ENCODE measurements around the gene AGBL4. TPM values are rescaled to one million over a fixed set of nuclear protein-coding genes. Genes with fewer than 3 reads are reported as not detected.

The AGBL4 gene
- total RNA-seq, 1 donor from 2014 or later, result under 0.01 TPM

GRCh38 chr1:49622877-49623276 lies 400.9 kb downstream of the AGBL4 start:
- H3K36me3 ChIP-seq (ENCODE audit: control insufficient read depth in 3 of 3, insufficient read depth in 3 of 3, low read length in 3 of 3), result no peaks in the 10 kb centered on the region
- H3K27ac ChIP-seq (ENCODE audit: low read depth, low read length), result no peak overlapping the region
- H3K4me1 ChIP-seq (ENCODE audit: control insufficient read depth in 3 of 3, insufficient read depth in 3 of 3, low read length in 3 of 3), result no peaks in the 10 kb centered on the region
- no peaks in the 10 kb centered on the region for H3K9me3 ChIP-seq (ENCODE audit: control insufficient read depth in 3 of 3, low read length in 3 of 3)
- no peak overlapping the region for H3K4me3 ChIP-seq (ENCODE audit: low read length in 3 of 3)
- H3K9ac ChIP-seq (ENCODE audit: low read depth in 1 of 3, low read length in 3 of 3), result no peak overlapping the region
- H3K27me3 ChIP-seq (ENCODE audit: control insufficient read depth in 3 of 3, insufficient read depth in 3 of 3, low read length in 3 of 3), result no peaks in the 10 kb centered on the region

GRCh38 chr1:49606082-49606481 lies 417.7 kb downstream of the AGBL4 start:
- Histone ChIP-seq H3K27me3 (ENCODE audit: control insufficient read depth in 3 of 3, insufficient read depth in 3 of 3, low read length in 3 of 3) (no peaks in the 10 kb centered on the region), H3K9ac (ENCODE audit: low read depth in 1 of 3, low read length in 3 of 3) (no peak overlapping the region), H3K9me3 (ENCODE audit: control insufficient read depth in 3 of 3, low read length in 3 of 3) (no peaks in the 10 kb centered on the region), H3K27ac (ENCODE audit: low read depth, low read length) (no peak overlapping the region), H3K4me3 (ENCODE audit: low read length in 3 of 3) (no peak overlapping the region), H3K36me3 (ENCODE audit: control insufficient read depth in 3 of 3, insufficient read depth in 3 of 3, low read length in 3 of 3) (no peaks in the 10 kb centered on the region), H3K4me1 (ENCODE audit: control insufficient read depth in 3 of 3, insufficient read depth in 3 of 3, low read length in 3 of 3) (no peaks in the 10 kb centered on the region)

GRCh38 chr1:49597436-49597835 lies 426.3 kb downstream of the AGBL4 start:
- no peaks in the 10 kb centered on the region for H3K27me3 ChIP-seq (ENCODE audit: control insufficient read depth in 3 of 3, insufficient read depth in 3 of 3, low read length in 3 of 3)
- H3K4me3 ChIP-seq (ENCODE audit: low read length in 3 of 3), result no peak overlapping the region
- H3K9me3 ChIP-seq (ENCODE audit: control insufficient read depth in 3 of 3, low read length in 3 of 3), result no peaks in the 10 kb centered on the region
- no peak overlapping the region for H3K9ac ChIP-seq (ENCODE audit: low read depth in 1 of 3, low read length in 3 of 3)
- no peaks in the 10 kb centered on the region for H3K36me3 ChIP-seq (ENCODE audit: control insufficient read depth in 3 of 3, insufficient read depth in 3 of 3, low read length in 3 of 3)
- no peaks in the 10 kb centered on the region for H3K4me1 ChIP-seq (ENCODE audit: control insufficient read depth in 3 of 3, insufficient read depth in 3 of 3, low read length in 3 of 3)
- H3K27ac ChIP-seq (ENCODE audit: low read depth, low read length), result no peak overlapping the region

GRCh38 chr1:49576327-49576901 lies 447.3 kb downstream of the AGBL4 start:
- Histone ChIP-seq H3K27me3 (ENCODE audit: control insufficient read depth in 3 of 3, insufficient read depth in 3 of 3, low read length in 3 of 3) (no peaks in the 10 kb centered on the region), H3K27ac (ENCODE audit: low read depth, low read length) (no peak overlapping the region), H3K9me3 (ENCODE audit: control insufficient read depth in 3 of 3, low read length in 3 of 3) (peaks cover 0 to 2% (median 2%) of the 10 kb centered on the region in 3 donors), H3K36me3 (ENCODE audit: control insufficient read depth in 3 of 3, insufficient read depth in 3 of 3, low read length in 3 of 3) (no peaks in the 10 kb centered on the region), H3K4me1 (ENCODE audit: control insufficient read depth in 3 of 3, insufficient read depth in 3 of 3, low read length in 3 of 3) (no peaks in the 10 kb centered on the region), H3K4me3 (ENCODE audit: low read length in 3 of 3) (no peak overlapping the region), H3K9ac (ENCODE audit: low read depth in 1 of 3, low read length in 3 of 3) (no peak overlapping the region)

- Histone ChIP-seq H3K36me3 (ENCODE audit: control insufficient read depth in 3 of 3, insufficient read depth in 3 of 3, low read length in 3 of 3) (no peaks in the 10 kb centered on the region), H3K27me3 (ENCODE audit: control insufficient read depth in 3 of 3, insufficient read depth in 3 of 3, low read length in 3 of 3) (no peaks in the 10 kb centered on the region), H3K9me3 (ENCODE audit: control insufficient read depth in 3 of 3, low read length in 3 of 3) (peaks cover 0 to 4% (median 0%) of the 10 kb centered on the region in 3 donors), H3K9ac (ENCODE audit: low read depth in 1 of 3, low read length in 3 of 3) (no peak overlapping the region), H3K4me1 (ENCODE audit: control insufficient read depth in 3 of 3, insufficient read depth in 3 of 3, low read length in 3 of 3) (no peaks in the 10 kb centered on the region), H3K4me3 (ENCODE audit: low read length in 3 of 3) (no peak overlapping the region), H3K27ac (ENCODE audit: low read depth, low read length) (no peak overlapping the region)
Measured at GRCh38 chr1:49556676-49557234, 467.0 kb downstream of the AGBL4 start.

- H3K27me3 ChIP-seq (ENCODE audit: control insufficient read depth in 3 of 3, insufficient read depth in 3 of 3, low read length in 3 of 3), result no peaks in the 10 kb centered on the region
- no peaks in the 10 kb centered on the region for H3K36me3 ChIP-seq (ENCODE audit: control insufficient read depth in 3 of 3, insufficient read depth in 3 of 3, low read length in 3 of 3)
- H3K4me1 ChIP-seq (ENCODE audit: control insufficient read depth in 3 of 3, insufficient read depth in 3 of 3, low read length in 3 of 3), result no peaks in the 10 kb centered on the region
- H3K9ac ChIP-seq (ENCODE audit: low read depth in 1 of 3, low read length in 3 of 3), result no peak overlapping the region
- no peak overlapping the region for H3K27ac ChIP-seq (ENCODE audit: low read depth, low read length)
- no peak overlapping the region for H3K4me3 ChIP-seq (ENCODE audit: low read length in 3 of 3)
- no peaks in the 10 kb centered on the region for H3K9me3 ChIP-seq (ENCODE audit: control insufficient read depth in 3 of 3, low read length in 3 of 3)
Measured at GRCh38 chr1:49552101-49552500, 471.7 kb downstream of the AGBL4 start.

- no peak overlapping the region for H3K27ac ChIP-seq (ENCODE audit: low read depth, low read length)
- no peak overlapping the region for H3K9ac ChIP-seq (ENCODE audit: low read depth in 1 of 3, low read length in 3 of 3)
- no peaks in the 10 kb centered on the region for H3K27me3 ChIP-seq (ENCODE audit: control insufficient read depth in 3 of 3, insufficient read depth in 3 of 3, low read length in 3 of 3)
- H3K36me3 ChIP-seq (ENCODE audit: control insufficient read depth in 3 of 3, insufficient read depth in 3 of 3, low read length in 3 of 3), result no peaks in the 10 kb centered on the region
- H3K9me3 ChIP-seq (ENCODE audit: control insufficient read depth in 3 of 3, low read length in 3 of 3), result no peaks in the 10 kb centered on the region
- no peaks in the 10 kb centered on the region for H3K4me1 ChIP-seq (ENCODE audit: control insufficient read depth in 3 of 3, insufficient read depth in 3 of 3, low read length in 3 of 3)
- H3K4me3 ChIP-seq (ENCODE audit: low read length in 3 of 3), result no peak overlapping the region
Measured at GRCh38 chr1:49544615-49545014, 479.1 kb downstream of the AGBL4 start.

GRCh38 chr1:49541096-49541752 lies 482.5 kb downstream of the AGBL4 start:
- Histone ChIP-seq H3K9me3 (ENCODE audit: control insufficient read depth in 3 of 3, low read length in 3 of 3) (no peaks in the 10 kb centered on the region), H3K27me3 (ENCODE audit: control insufficient read depth in 3 of 3, insufficient read depth in 3 of 3, low read length in 3 of 3) (no peaks in the 10 kb centered on the region), H3K36me3 (ENCODE audit: control insufficient read depth in 3 of 3, insufficient read depth in 3 of 3, low read length in 3 of 3) (no peaks in the 10 kb centered on the region), H3K4me3 (ENCODE audit: low read length in 3 of 3) (no peak overlapping the region), H3K9ac (ENCODE audit: low read depth in 1 of 3, low read length in 3 of 3) (no peak overlapping the region), H3K27ac (ENCODE audit: low read depth, low read length) (no peak overlapping the region), H3K4me1 (ENCODE audit: control insufficient read depth in 3 of 3, insufficient read depth in 3 of 3, low read length in 3 of 3) (no peaks in the 10 kb centered on the region)

- H3K4me1 ChIP-seq (ENCODE audit: control insufficient read depth in 3 of 3, insufficient read depth in 3 of 3, low read length in 3 of 3), result no peaks in the 10 kb centered on the region
- H3K27ac ChIP-seq (ENCODE audit: low read depth, low read length), result no peak overlapping the region
- no peaks in the 10 kb centered on the region for H3K36me3 ChIP-seq (ENCODE audit: control insufficient read depth in 3 of 3, insufficient read depth in 3 of 3, low read length in 3 of 3)
- H3K9me3 ChIP-seq (ENCODE audit: control insufficient read depth in 3 of 3, low read length in 3 of 3), result no peaks in the 10 kb centered on the region
- no peak overlapping the region for H3K9ac ChIP-seq (ENCODE audit: low read depth in 1 of 3, low read length in 3 of 3)
- no peak overlapping the region for H3K4me3 ChIP-seq (ENCODE audit: low read length in 3 of 3)
- H3K27me3 ChIP-seq (ENCODE audit: control insufficient read depth in 3 of 3, insufficient read depth in 3 of 3, low read length in 3 of 3), result no peaks in the 10 kb centered on the region
Measured at GRCh38 chr1:49527606-49528305, 496.0 kb downstream of the AGBL4 start.

GRCh38 chr1:49526672-49527071 lies 497.1 kb downstream of the AGBL4 start:
- Histone ChIP-seq H3K9ac (ENCODE audit: low read depth in 1 of 3, low read length in 3 of 3) (no peak overlapping the region), H3K9me3 (ENCODE audit: control insufficient read depth in 3 of 3, low read length in 3 of 3) (no peaks in the 10 kb centered on the region), H3K4me3 (ENCODE audit: low read length in 3 of 3) (no peak overlapping the region), H3K4me1 (ENCODE audit: control insufficient read depth in 3 of 3, insufficient read depth in 3 of 3, low read length in 3 of 3) (no peaks in the 10 kb centered on the region), H3K36me3 (ENCODE audit: control insufficient read depth in 3 of 3, insufficient read depth in 3 of 3, low read length in 3 of 3) (no peaks in the 10 kb centered on the region), H3K27me3 (ENCODE audit: control insufficient read depth in 3 of 3, insufficient read depth in 3 of 3, low read length in 3 of 3) (no peaks in the 10 kb centered on the region), H3K27ac (ENCODE audit: low read depth, low read length) (no peak overlapping the region)

Data from skeletal muscle tissue (tissue), 4 donors.